Measurements from ENCODE around the gene CADPS2.

Gene CADPS2

DNA sequence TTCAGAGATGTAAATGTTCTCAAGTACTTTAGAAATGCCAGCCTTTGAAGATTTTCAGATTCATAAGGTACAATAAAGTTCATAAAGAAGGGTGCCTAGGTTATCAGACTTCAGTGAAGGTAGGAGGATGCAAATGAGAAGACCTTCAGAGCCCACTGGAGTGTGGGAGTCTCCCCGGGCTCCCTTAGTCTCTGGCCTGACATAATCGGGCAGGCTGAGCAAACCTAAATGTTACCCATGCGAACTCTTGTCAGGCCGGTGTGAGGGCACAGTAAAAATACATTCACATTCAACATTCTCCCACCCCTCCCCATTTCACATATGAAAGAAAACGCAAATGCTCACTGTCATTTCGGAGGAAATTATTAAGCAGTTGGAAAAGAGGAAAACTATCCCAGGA lies 479.1 kb downstream of the CADPS2 start:
- Histone ChIP-seq H3K23ac (ENCODE audit: low read depth, low read length, poor library complexity) (no peak overlapping the region), H4K8ac (ENCODE audit: low read depth, low read length) (no peak overlapping the region), H3K4me1 (ENCODE audit: control insufficient read depth in 2 of 2, insufficient read depth in 1 of 2, low read depth in 1 of 2, low read length in 2 of 2) (peaks cover 4 to 5% of the 10 kb centered on the region in 2 donors), H2BK15ac (ENCODE audit: low read length) (no peak overlapping the region), H3K79me1 (ENCODE audit: low read depth, low read length) (no peaks in the 10 kb centered on the region), H3K18ac (ENCODE audit: low read length) (no peak overlapping the region), H2AFZ (ENCODE audit: low read length) (no peak overlapping the region), H3K14ac (ENCODE audit: low read length) (no peak overlapping the region), H3K9me3 (replicated peaks in 1 of 2; ENCODE audit: control insufficient read depth in 2 of 2, insufficient read depth in 1 of 2, low read depth in 1 of 2, low read length in 2 of 2) (no peaks in the 10 kb centered on the region), H3K4me3 (ENCODE audit: low read length in 2 of 2) (no peak overlapping the region), H3K4me2 (ENCODE audit: insufficient read depth, low read length, poor library complexity, severe bottlenecking) (no peak overlapping the region), H4K91ac (ENCODE audit: low read depth, low read length, poor library complexity) (no peak overlapping the region), H2BK120ac (ENCODE audit: low read depth, low read length) (no peak overlapping the region), H3K9ac (ENCODE audit: low read depth, low read length, poor library complexity) (no peak overlapping the region), H2BK5ac (ENCODE audit: low read length) (no peak overlapping the region), H3K36me3 (replicated peaks in 1 of 2; ENCODE audit: control insufficient read depth in 2 of 2, insufficient read depth in 2 of 2, low read length in 2 of 2) (no peaks in the 10 kb centered on the region), H2AK5ac (ENCODE audit: low read depth, low read length) (no peak overlapping the region), H2BK12ac (ENCODE audit: low read length) (no peak overlapping the region), H3K27me3 (ENCODE audit: control insufficient read depth in 3 of 3, insufficient read depth in 3 of 3, low read depth in 1 of 3, low read length in 3 of 3) (no peaks in the 10 kb centered on the region), H3K27ac (replicated peaks; ENCODE audit: low read length) (no peak overlapping the region), H3K4ac (ENCODE audit: low read length) (no peak overlapping the region)
- WGBS, 2 donors (ENCODE audit: extremely low coverage in 2 of 2, insufficient read length in 2 of 2, insufficient replicate concordance in 1 of 2), result no CpG with 5 or more reads among the region's 6 CpGs
- DNase-seq (ENCODE audit: low spot score), result no peak

DNA sequence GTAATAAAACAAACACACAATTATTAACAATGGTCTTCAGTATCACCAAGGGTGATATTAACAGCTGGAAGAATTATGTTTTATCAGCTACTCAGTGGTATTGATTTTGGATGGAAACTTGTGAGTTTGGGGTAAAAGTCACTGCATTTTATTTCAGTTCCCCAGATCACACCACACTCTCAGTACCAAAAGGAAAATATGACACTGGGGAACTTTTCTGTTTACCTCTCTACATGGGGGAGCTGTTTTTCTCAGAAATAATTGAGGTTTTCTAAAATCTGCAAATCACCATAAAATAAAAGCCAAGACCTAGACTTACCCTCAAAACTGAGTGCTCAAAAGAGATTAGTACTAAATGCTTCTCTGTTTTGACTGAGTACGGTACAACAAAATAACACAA lies 483.1 kb downstream of the CADPS2 start:
- H2BK5ac ChIP-seq (ENCODE audit: low read length), result no peak overlapping the region
- no CpG with 5 or more reads among the region's 1 CpG for WGBS, 2 donors (ENCODE audit: extremely low coverage in 2 of 2, insufficient read length in 2 of 2, insufficient replicate concordance in 1 of 2)
- H3K9me3 ChIP-seq (replicated peaks in 1 of 2; ENCODE audit: control insufficient read depth in 2 of 2, insufficient read depth in 1 of 2, low read depth in 1 of 2, low read length in 2 of 2), result no peaks in the 10 kb centered on the region

DNA sequence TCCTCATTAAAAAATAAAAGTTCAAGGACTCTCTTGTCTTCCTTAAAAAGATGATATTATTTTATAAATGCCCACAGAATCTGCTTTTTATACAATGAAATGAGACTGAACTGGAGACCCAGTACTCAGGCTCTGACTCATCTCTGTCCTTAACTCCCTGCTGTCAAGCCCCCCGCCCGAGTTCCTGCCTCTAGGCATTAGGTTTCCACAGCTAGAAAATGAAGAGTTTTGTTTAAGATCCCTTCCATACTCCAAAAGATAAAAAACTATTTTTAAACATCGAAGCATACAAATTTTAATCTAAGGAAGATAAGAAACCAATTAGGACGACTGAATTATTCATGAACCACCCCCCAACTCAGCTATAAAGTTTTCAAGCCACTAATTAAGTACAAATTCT lies 484.0 kb downstream of the CADPS2 start:
- Histone ChIP-seq H2BK5ac (ENCODE audit: low read length) (no peak overlapping the region), H3K14ac (ENCODE audit: low read length) (no peak overlapping the region), H2AK5ac (ENCODE audit: low read depth, low read length) (no peak overlapping the region), H3K27me3 (ENCODE audit: control insufficient read depth in 3 of 3, insufficient read depth in 3 of 3, low read depth in 1 of 3, low read length in 3 of 3) (no peaks in the 10 kb centered on the region), H3K9ac (ENCODE audit: low read depth, low read length, poor library complexity) (no peak overlapping the region), H4K8ac (ENCODE audit: low read depth, low read length) (no peak overlapping the region), H2BK12ac (ENCODE audit: low read length) (no peak overlapping the region), H3K4me2 (ENCODE audit: insufficient read depth, low read length, poor library complexity, severe bottlenecking) (no peak overlapping the region), H2BK120ac (ENCODE audit: low read depth, low read length) (no peak overlapping the region), H3K4me3 (ENCODE audit: low read length in 2 of 2) (no peak overlapping the region), H3K23ac (ENCODE audit: low read depth, low read length, poor library complexity) (no peak overlapping the region), H3K79me1 (ENCODE audit: low read depth, low read length) (no peaks in the 10 kb centered on the region), H3K9me3 (replicated peaks in 1 of 2; ENCODE audit: control insufficient read depth in 2 of 2, insufficient read depth in 1 of 2, low read depth in 1 of 2, low read length in 2 of 2) (no peaks in the 10 kb centered on the region), H3K18ac (ENCODE audit: low read length) (no peak overlapping the region), H3K4ac (ENCODE audit: low read length) (no peak overlapping the region), H2BK15ac (ENCODE audit: low read length) (no peak overlapping the region), H2AFZ (ENCODE audit: low read length) (no peak overlapping the region), H4K91ac (ENCODE audit: low read depth, low read length, poor library complexity) (no peak overlapping the region), H3K27ac (replicated peaks; ENCODE audit: low read length) (no peak overlapping the region), H3K4me1 (ENCODE audit: control insufficient read depth in 2 of 2, insufficient read depth in 1 of 2, low read depth in 1 of 2, low read length in 2 of 2) (peaks cover 4 to 8% of the 10 kb centered on the region in 2 donors), H3K36me3 (replicated peaks in 1 of 2; ENCODE audit: control insufficient read depth in 2 of 2, insufficient read depth in 2 of 2, low read length in 2 of 2) (no peaks in the 10 kb centered on the region)
- no peak for DNase-seq (ENCODE audit: low spot score)
- no CpG with 5 or more reads among the region's 4 CpGs for WGBS, 2 donors (ENCODE audit: extremely low coverage in 2 of 2, insufficient read length in 2 of 2, insufficient replicate concordance in 1 of 2)

More for the DNA sequence above, 483.1 kb downstream of the CADPS2 start:
- no peak overlapping the region for H3K4me2 ChIP-seq (ENCODE audit: insufficient read depth, low read length, poor library complexity, severe bottlenecking)
- no peak overlapping the region for H2BK12ac ChIP-seq (ENCODE audit: low read length)
- H3K27ac ChIP-seq (replicated peaks; ENCODE audit: low read length), result no peak overlapping the region
- peaks cover 5 to 6% of the 10 kb centered on the region in 2 donors for H3K4me1 ChIP-seq (ENCODE audit: control insufficient read depth in 2 of 2, insufficient read depth in 1 of 2, low read depth in 1 of 2, low read length in 2 of 2)
- H2BK15ac ChIP-seq (ENCODE audit: low read length), result no peak overlapping the region
- no peaks in the 10 kb centered on the region for H3K27me3 ChIP-seq (ENCODE audit: control insufficient read depth in 3 of 3, insufficient read depth in 3 of 3, low read depth in 1 of 3, low read length in 3 of 3)
- no peak overlapping the region for H2AK5ac ChIP-seq (ENCODE audit: low read depth, low read length)
- H3K4me3 ChIP-seq (ENCODE audit: low read length in 2 of 2), result no peak overlapping the region
- DNase-seq (ENCODE audit: low spot score), result no peak
- no peak overlapping the region for H4K91ac ChIP-seq (ENCODE audit: low read depth, low read length, poor library complexity)
- H3K4ac ChIP-seq (ENCODE audit: low read length), result no peak overlapping the region
- no peak overlapping the region for H3K23ac ChIP-seq (ENCODE audit: low read depth, low read length, poor library complexity)
- H3K18ac ChIP-seq (ENCODE audit: low read length), result no peak overlapping the region
- H3K14ac ChIP-seq (ENCODE audit: low read length), result no peak overlapping the region
- no peaks in the 10 kb centered on the region for H3K79me1 ChIP-seq (ENCODE audit: low read depth, low read length)
- H4K8ac ChIP-seq (ENCODE audit: low read depth, low read length), result no peak overlapping the region
- H2BK120ac ChIP-seq (ENCODE audit: low read depth, low read length), result no peak overlapping the region
- no peak overlapping the region for H2AFZ ChIP-seq (ENCODE audit: low read length)
- H3K36me3 ChIP-seq (replicated peaks in 1 of 2; ENCODE audit: control insufficient read depth in 2 of 2, insufficient read depth in 2 of 2, low read length in 2 of 2), result no peaks in the 10 kb centered on the region
- no peak overlapping the region for H3K9ac ChIP-seq (ENCODE audit: low read depth, low read length, poor library complexity)

DNA sequence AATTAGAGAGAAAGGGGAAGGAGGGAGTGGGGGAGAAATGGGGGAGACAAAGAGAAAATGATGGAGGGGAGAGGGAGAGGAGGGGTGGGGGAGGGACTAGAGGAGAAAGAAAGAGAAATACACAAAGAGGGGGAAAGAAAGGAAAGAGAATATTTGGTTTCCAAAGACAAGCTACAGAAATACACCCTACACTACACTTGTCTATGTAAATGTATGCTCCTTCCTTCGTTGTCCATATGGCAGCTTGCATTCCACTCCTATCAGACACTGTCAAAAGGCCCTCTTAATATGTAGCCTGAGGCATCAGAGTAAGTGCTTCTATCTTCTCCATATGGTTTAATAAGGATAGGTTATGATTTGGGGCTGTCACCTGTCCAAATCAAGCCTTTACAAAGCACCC lies 488.9 kb downstream of the CADPS2 start:
- H3K79me1 ChIP-seq (ENCODE audit: low read depth, low read length), result no peaks in the 10 kb centered on the region
- H3K9me3 ChIP-seq (replicated peaks in 1 of 2; ENCODE audit: control insufficient read depth in 2 of 2, insufficient read depth in 1 of 2, low read depth in 1 of 2, low read length in 2 of 2), result no peaks in the 10 kb centered on the region
- no CpG with 5 or more reads among the region's 1 CpG for WGBS, 2 donors (ENCODE audit: extremely low coverage in 2 of 2, insufficient read length in 2 of 2, insufficient replicate concordance in 1 of 2)
- H4K8ac ChIP-seq (ENCODE audit: low read depth, low read length), result no peak overlapping the region
- DNase-seq (ENCODE audit: low spot score), result no peak
- H3K36me3 ChIP-seq (replicated peaks in 1 of 2; ENCODE audit: control insufficient read depth in 2 of 2, insufficient read depth in 2 of 2, low read length in 2 of 2), result no peaks in the 10 kb centered on the region
- H3K18ac ChIP-seq (ENCODE audit: low read length), result no peak overlapping the region
- H2BK5ac ChIP-seq (ENCODE audit: low read length), result no peak overlapping the region
- no peak overlapping the region for H2BK15ac ChIP-seq (ENCODE audit: low read length)
- H4K91ac ChIP-seq (ENCODE audit: low read depth, low read length, poor library complexity), result no peak overlapping the region
- H3K27me3 ChIP-seq (ENCODE audit: control insufficient read depth in 3 of 3, insufficient read depth in 3 of 3, low read depth in 1 of 3, low read length in 3 of 3), result no peaks in the 10 kb centered on the region
- H3K27ac ChIP-seq (replicated peaks; ENCODE audit: low read length), result no peak overlapping the region
- no peak overlapping the region for H3K9ac ChIP-seq (ENCODE audit: low read depth, low read length, poor library complexity)
- peak overlapping the region; percentile 32 for H2AFZ ChIP-seq (ENCODE audit: low read length)
- H3K4me2 ChIP-seq (ENCODE audit: insufficient read depth, low read length, poor library complexity, severe bottlenecking), result no peak overlapping the region
- H3K23ac ChIP-seq (ENCODE audit: low read depth, low read length, poor library complexity), result no peak overlapping the region
- H3K4ac ChIP-seq (ENCODE audit: low read length), result no peak overlapping the region
- H2BK12ac ChIP-seq (ENCODE audit: low read length), result no peak overlapping the region
- H3K4me3 ChIP-seq (ENCODE audit: low read length in 2 of 2), result no peak overlapping the region
- H3K4me1 ChIP-seq (ENCODE audit: control insufficient read depth in 2 of 2, insufficient read depth in 1 of 2, low read depth in 1 of 2, low read length in 2 of 2), result peaks cover 0 to 9% of the 10 kb centered on the region in 2 donors
- H2BK120ac ChIP-seq (ENCODE audit: low read depth, low read length), result no peak overlapping the region
- H2AK5ac ChIP-seq (ENCODE audit: low read depth, low read length), result no peak overlapping the region
- H3K14ac ChIP-seq (ENCODE audit: low read length), result no peak overlapping the region
